Measurements from ENCODE around the gene ANKRD37. TPM values are rescaled to one million over a fixed set of nuclear protein-coding genes. Genes with fewer than 3 reads are reported as not detected.

ANKRD37 gene
- total and polyA plus RNA-seq, 9 of the 15 experiments (the other 6 are each of a cell fraction or from before 2014, with no cell fraction given): 1.3 to 53.7 (median 3.6) TPM

DNA sequence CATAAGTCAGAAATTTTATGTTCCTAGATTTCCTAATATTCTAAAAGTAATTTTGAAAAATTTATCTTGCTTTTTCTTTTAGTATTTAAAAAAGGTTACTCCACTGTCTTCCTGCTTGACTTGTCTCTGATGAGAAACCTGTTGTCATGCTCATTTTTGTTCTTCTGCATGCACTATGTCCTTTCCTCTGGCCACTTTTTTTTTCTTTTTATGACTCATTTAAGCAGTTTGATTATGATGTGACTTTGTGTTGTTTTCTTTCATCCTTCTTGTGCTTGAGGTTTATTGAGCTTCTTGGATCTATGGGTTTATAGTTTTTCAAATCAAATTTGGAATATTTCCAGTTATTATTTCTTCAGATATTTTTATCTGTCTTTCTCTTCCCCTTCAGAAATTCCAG lies 41.2 kb downstream of the ANKRD37 start (continued):
- TF ChIP-seq SIN3A (IDR thresholded peaks at IDR 0.05; ENCODE audit: borderline replicate concordance in 2 of 2, control insufficient read depth in 1 of 2, low read depth in 2 of 2, low read length in 2 of 2) (no peak), ZNF134 (CRISPR knock-in tag; conservative IDR thresholded peaks at IDR 0.05) (no peak), PHF8 (IDR thresholded peaks at IDR 0.05; ENCODE audit: borderline replicate concordance, low read length) (no peak), MCM3 (IDR thresholded peaks at IDR 0.05) (no peak), PRMT5 (CRISPR knock-in tag; IDR thresholded peaks at IDR 0.05) (no peak), NFIC (IDR thresholded peaks at IDR 0.05) (no peak), DDX20 (tag; IDR thresholded peaks at IDR 0.05; ENCODE audit: low read depth) (no peak)
- TF ChIP-seq, protein P1, sequence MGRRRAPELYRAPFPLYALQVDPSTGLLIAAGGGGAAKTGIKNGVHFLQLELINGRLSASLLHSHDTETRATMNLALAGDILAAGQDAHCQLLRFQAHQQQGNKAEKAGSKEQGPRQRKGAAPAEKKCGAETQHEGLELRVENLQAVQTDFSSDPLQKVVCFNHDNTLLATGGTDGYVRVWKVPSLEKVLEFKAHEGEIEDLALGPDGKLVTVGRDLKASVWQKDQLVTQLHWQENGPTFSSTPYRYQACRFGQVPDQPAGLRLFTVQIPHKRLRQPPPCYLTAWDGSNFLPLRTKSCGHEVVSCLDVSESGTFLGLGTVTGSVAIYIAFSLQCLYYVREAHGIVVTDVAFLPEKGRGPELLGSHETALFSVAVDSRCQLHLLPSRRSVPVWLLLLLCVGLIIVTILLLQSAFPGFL (CRISPR knock-in tag; IDR thresholded peaks at IDR 0.05): no peak

DNA sequence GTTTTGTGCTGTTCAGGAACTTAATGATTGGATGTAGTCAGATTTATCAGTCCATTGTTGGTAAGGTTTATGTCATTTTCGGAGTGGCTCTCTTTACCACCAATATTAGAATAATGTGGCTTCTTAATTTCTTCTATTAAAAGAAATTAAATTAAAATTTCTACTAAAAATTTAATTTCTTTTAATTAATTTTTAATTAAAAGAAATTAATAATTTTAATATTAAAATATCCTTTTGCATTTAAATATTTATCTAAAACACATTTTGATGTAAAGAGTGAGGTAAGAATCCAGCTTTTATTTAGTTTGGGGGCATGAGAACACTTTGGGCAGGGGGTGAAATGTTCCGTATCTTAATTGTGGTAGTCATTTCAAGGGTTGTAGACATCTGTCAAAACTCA lies 44.8 kb downstream of the ANKRD37 start:
- Histone ChIP-seq H3K9me1 (ENCODE audit: control insufficient read depth, insufficient read depth, low read length) (no peaks in the 10 kb centered on the region), H4K20me1 (replicated peaks; ENCODE audit: control insufficient read depth, insufficient read depth, low read length) (no peaks in the 10 kb centered on the region), H3K27me3 (ENCODE audit: control insufficient read depth in 2 of 2, insufficient read depth in 2 of 2, low read length in 2 of 2) (no peaks in the 10 kb centered on the region; a peak in 1 of 5 replicates), H3K9ac (ENCODE audit: insufficient read depth in 1 of 2, low read depth in 2 of 2, low read length in 2 of 2) (no peak overlapping the region), H3K27ac (ENCODE audit: extremely low read depth, low read depth, low read length) (no peak overlapping the region), H3K4me3 (no peak overlapping the region), H3K4me1 (replicated peaks in 1 of 2; ENCODE audit: control insufficient read depth in 2 of 2, insufficient read depth in 2 of 2, low read length in 2 of 2) (no peaks in the 10 kb centered on the region), H3K9me3 (replicated peaks; ENCODE audit: control insufficient read depth, insufficient read depth, low read depth, low read length) (no peaks in the 10 kb centered on the region), H3K4me2 (ENCODE audit: insufficient read depth, low read length) (no peak overlapping the region), H2AFZ (ENCODE audit: low read depth, low read length) (no peak overlapping the region), H3K36me3 (ENCODE audit: control insufficient read depth, insufficient read depth, low read length) (no peaks in the 10 kb centered on the region), H3K79me2 (ENCODE audit: control insufficient read depth, insufficient read depth, low read length) (no peaks in the 10 kb centered on the region)
- TF ChIP-seq HDAC3 (IDR thresholded peaks at IDR 0.05; ENCODE audit: borderline replicate concordance, partially characterized antibody) (no peak), ZNF197 (CRISPR knock-in tag; IDR thresholded peaks at IDR 0.05; ENCODE audit: low read depth) (no peak)
- TF ChIP-seq, protein P2, sequence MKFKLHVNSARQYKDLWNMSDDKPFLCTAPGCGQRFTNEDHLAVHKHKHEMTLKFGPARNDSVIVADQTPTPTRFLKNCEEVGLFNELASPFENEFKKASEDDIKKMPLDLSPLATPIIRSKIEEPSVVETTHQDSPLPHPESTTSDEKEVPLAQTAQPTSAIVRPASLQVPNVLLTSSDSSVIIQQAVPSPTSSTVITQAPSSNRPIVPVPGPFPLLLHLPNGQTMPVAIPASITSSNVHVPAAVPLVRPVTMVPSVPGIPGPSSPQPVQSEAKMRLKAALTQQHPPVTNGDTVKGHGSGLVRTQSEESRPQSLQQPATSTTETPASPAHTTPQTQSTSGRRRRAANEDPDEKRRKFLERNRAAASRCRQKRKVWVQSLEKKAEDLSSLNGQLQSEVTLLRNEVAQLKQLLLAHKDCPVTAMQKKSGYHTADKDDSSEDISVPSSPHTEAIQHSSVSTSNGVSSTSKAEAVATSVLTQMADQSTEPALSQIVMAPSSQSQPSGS (CRISPR knock-in tag; IDR thresholded peaks at IDR 0.05): no peak
- intact Hi-C loops (cut with micrococcal nuclease) (no loop called here), in situ Hi-C loops (cut with MboI) (no loop called here)
- WGBS (ENCODE audit: insufficient coverage, low coverage, missing lambda C conversion rate): 9% methylated on average over 2 of the region's 2 CpGs
- CTCF ChIA-PET (ENCODE audit: low intra/inter-chr PET ratio): no interaction called here
- FAIRE-seq (no peak), DNase-seq (ENCODE audit: extremely low read depth in 1 of 4, low spot score in 3 of 4) (no peak), ATAC-seq (no peak)
- POLR2A ChIA-PET: no interaction called here
- BruUV-seq (replicated peaks): no TSS peak

Measured in K562 (cell line).